ENCODE data around the gene HMGCL. TPM values are rescaled to one million over a fixed set of nuclear protein-coding genes. Genes with fewer than 3 reads are reported as not detected.

HMGCL gene
- total RNA-seq, 2 experiments from 2014 or later: 8.9 to 9.6 TPM

DNA sequence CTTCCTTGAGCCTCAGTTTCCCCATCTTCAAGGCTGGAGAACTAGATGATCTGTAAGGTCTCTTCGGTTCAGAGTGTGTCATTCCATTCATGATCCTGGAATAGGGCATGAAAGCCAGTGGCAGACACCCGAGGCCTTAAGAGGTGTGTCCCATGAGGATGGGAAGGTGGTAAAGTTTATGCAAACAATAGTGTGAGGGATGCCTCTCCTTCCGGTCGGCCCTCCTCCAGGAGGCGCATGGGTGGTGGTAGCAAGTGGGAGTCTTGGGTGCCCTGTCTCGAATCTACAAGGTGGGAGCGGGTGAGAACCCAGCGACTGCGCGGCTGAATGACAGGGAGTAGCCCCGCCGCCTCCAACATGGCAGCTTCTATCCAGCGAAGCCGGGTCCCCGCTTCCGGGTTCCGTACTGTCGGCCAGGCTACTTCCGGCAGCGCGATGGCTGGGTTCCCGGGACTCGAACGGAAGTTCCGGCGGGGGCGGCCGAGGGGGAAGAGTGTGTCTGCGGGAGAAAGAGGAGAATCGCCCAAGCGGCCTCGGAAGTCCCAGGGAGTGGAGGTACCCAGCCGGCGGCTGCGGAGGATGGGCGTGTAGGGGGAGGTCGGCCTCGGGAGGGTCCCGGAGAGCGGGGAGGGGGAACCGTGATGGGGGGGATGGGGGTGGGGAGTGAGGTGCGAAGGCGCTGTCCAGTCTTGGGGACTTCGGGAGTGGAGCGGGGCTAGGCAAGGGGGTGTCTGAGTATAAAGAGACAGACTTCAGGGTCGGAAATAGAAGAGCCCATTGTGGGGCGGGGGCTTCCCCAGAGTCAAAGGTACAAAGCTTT is 34.3 kb downstream of the HMGCL start, which contains the start of gene LYPLA2:
Gene LYPLA2 (plus strand): TSS at position 450 of the 820 bp plus-strand sequence. CDS start 1,538 bp downstream, outside the sequence.
- no peaks in the 10 kb centered on the region for H3K9me3 ChIP-seq (ENCODE audit: control insufficient read depth in 1 of 2, insufficient read depth in 1 of 2, low read length in 2 of 2)
- Mint-ChIP-seq H3K4me3 (peak within 1 kb of the TSS; percentile 99), H3K27ac (peak within 1 kb of the TSS; percentile 95), H3K36me3 (ENCODE audit: low read depth) (peaks cover 47% of the 10 kb centered on the region), H3K27me3 (no peaks in the 10 kb centered on the region), H3K9me3 (no peaks in the 10 kb centered on the region), H3K4me1 (ENCODE audit: low read depth) (peaks cover 28% of the 10 kb centered on the region)
- peak; percentile 88 for ATAC-seq (ENCODE audit: poor library complexity)
- H3K27me3 ChIP-seq (ENCODE audit: control insufficient read depth in 1 of 2, insufficient read depth in 2 of 2, low read length in 2 of 2): no peaks in the 10 kb centered on the region
- CTCF ChIA-PET: interaction anchor here (0.6 to 3.6 kb wide), 4 partner anchors 19 to 737 kb away, joined by 3 to 17 read pairs (median 6); no protein-coding TSS in a partner anchor
- peaks cover 32% of the 10 kb centered on the region for H3K4me1 ChIP-seq (ENCODE audit: insufficient read depth, low read length)
- H3K27ac ChIP-seq (ENCODE audit: low read depth in 1 of 2, low read length in 2 of 2): peak within 1 kb of the TSS; percentile 77 to 85
- peak within 1 kb of the TSS; percentile 81 for H3K4me3 ChIP-seq (ENCODE audit: low read length)
- peaks cover 43% of the 10 kb centered on the region for H3K36me3 ChIP-seq (ENCODE audit: insufficient read depth, low read length)
- TF ChIP-seq CTCF (IDR thresholded peaks at IDR 0.05): no peak
- POLR2A ChIA-PET: interaction anchor here (0.6 to 3.1 kb wide), 10 partner anchors 10 to 169 kb away, joined by 3 to 40 read pairs (median 3); partner anchors contain the start of genes ELOA, GALE, PITHD1 and PNRC2
- intact Hi-C loops (cut with DNase I, micrococcal nuclease): loop anchor here (1.0 to 10.0 kb wide), 3 partner anchors 9 to 1454 kb away; partner anchors contain the start of genes GALE (in 1 of the 2), PITHD1 (in 1 of the 2) and RSRP1 (in 1 of the 2)
- DNase-seq: peak; percentile 64 to 93 (median 80)

- Mint-ChIP-seq H3K27me3 (no peaks in the 10 kb centered on the region), H3K27ac (peak overlapping the region; percentile 76), H3K4me3 (peak overlapping the region; percentile 85), H3K4me1 (ENCODE audit: low read depth) (peaks cover 33% of the 10 kb centered on the region), H3K36me3 (ENCODE audit: low read depth) (peaks cover 64% of the 10 kb centered on the region), H3K9me3 (no peaks in the 10 kb centered on the region)
- no peaks in the 10 kb centered on the region for H3K9me3 ChIP-seq (ENCODE audit: control insufficient read depth in 1 of 2, insufficient read depth in 1 of 2, low read length in 2 of 2)
- H3K36me3 ChIP-seq (ENCODE audit: insufficient read depth, low read length): peaks cover 43% of the 10 kb centered on the region
- no peaks in the 10 kb centered on the region for H3K27me3 ChIP-seq (ENCODE audit: control insufficient read depth in 1 of 2, insufficient read depth in 2 of 2, low read length in 2 of 2)
- intact Hi-C loops (cut with DNase I, micrococcal nuclease): no loop called here
- ChIA-PET CTCF (interaction anchor here (1.0 to 3.6 kb wide), 2 partner anchors 17 to 22 kb away, joined by 3 to 17 read pairs; no protein-coding TSS in a partner anchor), POLR2A (interaction anchor here (1.6 kb wide), 1 partner anchor 9 kb away, joined by 4 read pairs; no protein-coding TSS in a partner anchor)
- H3K4me1 ChIP-seq (ENCODE audit: insufficient read depth, low read length): peaks cover 32% of the 10 kb centered on the region
- DNase-seq (no peak), ATAC-seq (ENCODE audit: poor library complexity) (no peak)
- no peak overlapping the region for H3K27ac ChIP-seq (ENCODE audit: low read depth in 1 of 2, low read length in 2 of 2)
- TF ChIP-seq CTCF (IDR thresholded peaks at IDR 0.05): no peak
- H3K4me3 ChIP-seq (ENCODE audit: low read length): no peak overlapping the region
These were observed 36.5 kb downstream of the HMGCL start for GRCh38 chr1:23788695-23789094.

DNA sequence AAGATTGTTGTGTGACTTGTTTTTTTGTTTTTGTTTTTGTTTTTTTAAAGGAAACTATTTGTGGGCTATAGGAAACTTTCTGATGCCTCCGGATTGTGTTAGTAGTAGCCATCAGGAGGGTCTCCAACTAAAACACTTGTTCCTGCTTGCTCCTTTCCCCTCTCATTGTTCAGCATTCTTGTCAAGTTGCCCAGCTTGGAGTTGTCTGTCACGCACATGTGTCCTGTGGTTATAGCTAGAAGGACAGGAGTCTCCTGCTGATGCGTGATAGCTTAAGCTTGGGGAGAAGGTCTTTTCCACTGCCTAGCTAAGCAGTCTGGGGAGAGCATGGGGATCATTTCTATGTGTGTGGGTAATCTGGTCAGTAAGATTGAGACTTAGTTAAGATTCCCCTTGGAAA is 37.5 kb downstream of the HMGCL start:
- Mint-ChIP-seq H3K4me1 (ENCODE audit: low read depth) (peaks cover 29% of the 10 kb centered on the region), H3K9me3 (no peaks in the 10 kb centered on the region), H3K27ac (no peak overlapping the region), H3K27me3 (no peaks in the 10 kb centered on the region), H3K36me3 (ENCODE audit: low read depth) (peaks cover 67% of the 10 kb centered on the region), H3K4me3 (peak overlapping the region; percentile 78)
- ATAC-seq (ENCODE audit: poor library complexity): no peak
- no peak overlapping the region for H3K4me3 ChIP-seq (ENCODE audit: low read length)
- H3K27ac ChIP-seq (ENCODE audit: low read depth in 1 of 2, low read length in 2 of 2): no peak overlapping the region
- H3K36me3 ChIP-seq (ENCODE audit: insufficient read depth, low read length): peaks cover 35% of the 10 kb centered on the region
- no peaks in the 10 kb centered on the region for H3K27me3 ChIP-seq (ENCODE audit: control insufficient read depth in 1 of 2, insufficient read depth in 2 of 2, low read length in 2 of 2)
- DNase-seq: no peak
- no peaks in the 10 kb centered on the region for H3K9me3 ChIP-seq (ENCODE audit: control insufficient read depth in 1 of 2, insufficient read depth in 1 of 2, low read length in 2 of 2)
- TF ChIP-seq CTCF (IDR thresholded peaks at IDR 0.05): no peak
- intact Hi-C loops (cut with DNase I, micrococcal nuclease): no loop called here
- CTCF ChIA-PET: no interaction called here
- POLR2A ChIA-PET: interaction anchor here (1.6 kb wide), 1 partner anchor 8 kb away, joined by 4 read pairs; no protein-coding TSS in a partner anchor
- peaks cover 24% of the 10 kb centered on the region for H3K4me1 ChIP-seq (ENCODE audit: insufficient read depth, low read length)

Measured in CD4-positive, alpha-beta T cell (primary cell).